ENCODE measurements around the gene THEM5. TPM values are rescaled to one million over a fixed set of nuclear protein-coding genes. Genes with fewer than 3 reads are reported as not detected.
"Not testable (repeated sequence)": the region's sequence is repeated elsewhere in the genome, so short reads cannot be mapped to it uniquely, and the experiment has no call there.

THEM5 gene
- total RNA-seq, result not detected in 2 replicates
- long read RNA-seq, result 0 reads

- Mint-ChIP-seq H3K27me3 (ENCODE audit: unreplicated experiment) (peaks cover 48% of the 10 kb centered on the region), H3K9me3 (ENCODE audit: unreplicated experiment) (no peaks in the 10 kb centered on the region), H3K4me3 (ENCODE audit: unreplicated experiment) (no peak within 1 kb of the TSS), H3K4me1 (ENCODE audit: unreplicated experiment) (peaks cover 3% of the 10 kb centered on the region), H3K27ac (ENCODE audit: unreplicated experiment) (no peak within 1 kb of the TSS), H3K36me3 (ENCODE audit: unreplicated experiment) (no peaks in the 10 kb centered on the region)
- DNase-seq (ENCODE audit: extremely low spot score, unreplicated experiment), result no peak
- TF ChIP-seq CTCF (IDR thresholded peaks at IDR 0.05), result no peak
Measured at GRCh38 chr1:151853411-151853943, at the start of gene THEM5. THEM5 (minus strand) TSS chr1:151853712; CDS start chr1:151853565, 147 bp downstream.

DNA sequence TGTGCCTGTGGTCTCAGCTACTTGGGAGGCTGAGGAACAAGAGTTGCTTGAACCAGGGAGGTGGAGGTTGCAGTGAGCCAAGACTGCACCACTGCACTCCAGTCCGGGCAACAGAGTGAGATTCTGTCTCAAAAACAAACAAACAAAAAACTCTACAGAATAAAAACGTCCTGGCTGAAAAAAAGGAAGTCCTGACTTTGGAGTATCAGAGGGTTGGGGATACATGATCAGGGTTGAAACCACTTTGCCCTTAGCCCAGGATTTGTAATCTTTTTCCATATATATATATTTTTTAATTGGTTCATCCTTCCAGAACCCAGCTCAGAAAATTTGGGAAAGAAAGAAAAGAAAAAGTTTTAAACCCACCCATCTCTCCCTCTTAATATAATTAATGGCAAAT is 49.3 kb upstream of the THEM5 start:
- H3K36me3 Mint-ChIP-seq (ENCODE audit: unreplicated experiment), result peaks cover 26% of the 10 kb centered on the region
- peaks cover 23% of the 10 kb centered on the region for H3K9me3 Mint-ChIP-seq (ENCODE audit: unreplicated experiment)
- peaks cover 7% of the 10 kb centered on the region for H3K4me1 Mint-ChIP-seq (ENCODE audit: unreplicated experiment)
- no peak overlapping the region for H3K4me3 Mint-ChIP-seq (ENCODE audit: unreplicated experiment)
- TF ChIP-seq CTCF (IDR thresholded peaks at IDR 0.05), result no peak
- no peaks in the 10 kb centered on the region for H3K27me3 Mint-ChIP-seq (ENCODE audit: unreplicated experiment)
- H3K27ac Mint-ChIP-seq (ENCODE audit: unreplicated experiment), result no peak overlapping the region
- DNase-seq (ENCODE audit: extremely low spot score, unreplicated experiment), result no peak

DNA sequence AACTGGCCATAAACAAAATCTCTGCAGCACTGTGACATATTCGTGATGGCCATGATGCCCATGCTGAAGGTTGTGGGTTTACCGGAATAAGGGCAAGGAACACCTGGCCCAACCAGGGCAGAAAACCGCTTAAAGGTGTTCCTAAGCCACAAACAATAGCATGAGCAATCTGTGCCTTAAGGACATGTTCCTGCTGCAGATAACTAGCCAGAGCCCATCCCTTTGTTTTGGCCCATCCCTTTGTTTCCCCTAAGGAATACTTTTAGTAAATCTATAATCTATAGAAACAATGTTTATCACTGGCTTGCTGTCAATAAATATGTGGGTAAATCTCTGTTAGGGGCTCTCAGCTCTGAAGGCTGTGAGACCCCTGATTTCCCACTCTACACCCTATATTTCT is 47.3 kb upstream of the THEM5 start:
- H3K27me3 Mint-ChIP-seq (ENCODE audit: unreplicated experiment); H3K4me1 Mint-ChIP-seq (ENCODE audit: unreplicated experiment): not testable (repeated sequence)

DNA sequence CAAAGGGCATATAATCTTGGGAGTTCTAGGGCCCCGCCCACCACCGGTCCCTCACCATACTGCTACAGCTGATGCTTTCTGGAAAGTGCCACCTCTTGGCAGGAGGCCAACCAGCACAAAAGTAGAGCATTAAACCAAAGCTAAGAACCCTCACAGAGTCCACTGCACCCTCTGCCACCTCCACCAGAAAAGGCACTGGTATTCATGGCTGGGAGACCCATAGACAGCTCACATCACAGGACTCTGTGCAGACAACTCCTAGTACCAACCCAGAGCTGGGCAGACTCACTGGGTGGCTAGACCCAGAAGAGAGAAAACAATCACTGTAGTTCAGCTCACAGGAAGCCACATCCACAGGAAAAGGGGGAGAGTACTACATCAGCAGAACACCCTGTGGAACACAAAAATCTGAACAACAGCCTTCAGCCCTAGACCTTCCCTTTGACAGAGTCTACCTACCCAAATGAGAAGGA is 45.0 kb upstream of the THEM5 start:
- DNase-seq (ENCODE audit: extremely low spot score, unreplicated experiment), result no peak
- no peak overlapping the region for H3K27ac Mint-ChIP-seq (ENCODE audit: unreplicated experiment)
- no peak overlapping the region for H3K4me3 Mint-ChIP-seq (ENCODE audit: unreplicated experiment)
- H3K9me3 Mint-ChIP-seq (ENCODE audit: unreplicated experiment), result peaks cover 19% of the 10 kb centered on the region
- H3K4me1 Mint-ChIP-seq (ENCODE audit: unreplicated experiment), result no peaks in the 10 kb centered on the region
- peaks cover 26% of the 10 kb centered on the region for H3K36me3 Mint-ChIP-seq (ENCODE audit: unreplicated experiment)
- TF ChIP-seq CTCF (IDR thresholded peaks at IDR 0.05), result no peak
- no peaks in the 10 kb centered on the region for H3K27me3 Mint-ChIP-seq (ENCODE audit: unreplicated experiment)

More for the DNA sequence above, 47.3 kb upstream of the THEM5 start:
- not testable (repeated sequence) for H3K4me3 Mint-ChIP-seq (ENCODE audit: unreplicated experiment); DNase-seq (ENCODE audit: extremely low spot score, unreplicated experiment); H3K27ac Mint-ChIP-seq (ENCODE audit: unreplicated experiment)
- peaks cover 20% of the 10 kb centered on the region for H3K36me3 Mint-ChIP-seq (ENCODE audit: unreplicated experiment)
- peaks cover 19% of the 10 kb centered on the region for H3K9me3 Mint-ChIP-seq (ENCODE audit: unreplicated experiment)

DNA sequence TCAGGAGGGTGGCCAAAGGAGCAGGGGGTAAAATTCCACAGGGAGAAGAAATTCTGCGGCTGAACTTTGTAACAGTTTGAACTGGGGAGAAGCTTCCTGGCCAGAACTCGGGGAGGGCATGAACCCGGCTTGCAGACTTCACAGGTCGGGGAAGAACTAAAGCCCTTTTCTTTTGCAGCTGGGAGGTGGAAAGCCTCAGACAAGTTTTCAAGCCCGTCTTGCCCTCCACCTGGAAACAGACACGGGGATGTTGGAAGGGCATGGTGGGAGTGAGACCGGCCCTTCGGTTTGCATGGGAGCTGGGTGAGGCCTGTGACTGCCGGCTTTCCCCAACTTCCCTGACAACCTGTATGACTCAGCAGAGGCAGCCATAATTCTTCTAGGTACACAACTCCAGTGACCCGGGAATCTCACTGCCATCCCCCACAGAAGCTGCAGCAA is 44.5 kb upstream of the THEM5 start:
- H3K36me3 Mint-ChIP-seq (ENCODE audit: unreplicated experiment), result peaks cover 31% of the 10 kb centered on the region
- no peak for TF ChIP-seq CTCF (IDR thresholded peaks at IDR 0.05)

More for the DNA sequence above, 44.5 kb upstream of the THEM5 start:
- Mint-ChIP-seq H3K27ac (ENCODE audit: unreplicated experiment) (no peak overlapping the region), H3K4me3 (ENCODE audit: unreplicated experiment) (no peak overlapping the region), H3K4me1 (ENCODE audit: unreplicated experiment) (no peaks in the 10 kb centered on the region), H3K27me3 (ENCODE audit: unreplicated experiment) (no peaks in the 10 kb centered on the region), H3K9me3 (ENCODE audit: unreplicated experiment) (peaks cover 19% of the 10 kb centered on the region)
- no peak for DNase-seq (ENCODE audit: extremely low spot score, unreplicated experiment)
